HG02884 (cell line): ENCODE results near the gene DNAJB8.

Experiments used
- ATAC-seq: cut with Tn5 transposase; IDR thresholded peaks from one replicate; pipeline ENCODE4 v1.9.1; 2021; ENCODE audit warnings: mild to moderate bottlenecking, moderate library complexity; ENCODE audit not compliant: unreplicated experiment

Gene DNAJB8

DNA sequence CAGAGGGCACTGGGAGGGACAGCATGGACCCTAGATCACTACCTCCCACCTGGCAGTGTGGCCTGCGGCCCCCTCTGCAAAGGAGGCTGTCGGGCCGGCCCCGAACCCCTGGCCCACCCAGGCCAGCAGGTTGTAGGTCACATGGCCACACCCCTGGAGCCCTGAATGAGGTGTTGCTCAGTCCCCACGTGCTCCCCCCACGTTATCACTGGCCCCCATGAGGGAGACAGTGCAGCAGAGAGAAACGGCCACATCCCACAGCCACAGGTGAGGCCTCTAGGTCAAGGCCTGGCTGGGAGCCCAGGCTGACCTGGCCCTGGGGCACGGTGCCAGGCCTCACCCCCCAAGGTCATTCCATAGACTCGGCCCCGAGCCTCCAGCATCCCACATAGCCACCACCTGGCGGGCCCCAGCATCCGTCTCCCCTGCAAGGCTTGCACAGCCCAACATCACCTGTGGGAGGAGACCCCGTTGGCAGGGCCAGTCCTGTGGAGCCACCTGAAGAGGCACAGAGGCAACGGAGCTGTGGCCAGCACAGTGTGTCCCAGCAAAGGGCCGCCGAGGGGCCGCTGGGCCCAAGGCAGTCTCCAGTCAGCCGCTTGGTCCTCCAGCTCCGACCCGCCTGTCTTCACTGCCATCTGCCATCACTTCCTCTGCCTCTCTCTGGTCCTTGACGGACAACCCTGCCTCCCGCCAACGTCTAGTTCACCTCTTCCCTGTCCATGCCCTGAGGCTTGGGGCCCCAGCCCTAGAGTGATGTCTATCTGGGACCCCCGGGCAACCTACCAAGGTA, 53.1 kb downstream of the DNAJB8 start:
- no peak for ATAC-seq

DNA sequence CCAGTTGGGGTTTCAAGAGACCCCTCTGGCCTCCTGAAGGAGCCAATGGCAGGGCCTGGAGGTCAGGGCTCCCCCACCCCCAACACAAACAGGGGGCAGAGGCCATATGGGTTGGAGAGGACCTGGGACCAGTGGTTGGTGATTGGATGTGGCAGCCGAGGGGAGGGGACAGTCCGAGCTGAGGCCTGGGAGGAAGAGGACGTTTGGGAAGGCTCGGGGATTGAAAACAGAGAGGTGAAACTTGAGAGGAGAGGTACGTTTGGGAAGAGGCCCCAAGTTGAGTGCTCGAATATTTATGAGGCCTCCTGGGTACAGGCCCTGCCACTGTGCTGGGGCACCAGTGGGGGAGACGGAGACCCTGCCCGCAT, 53.7 kb downstream of the DNAJB8 start:
- ATAC-seq, result no peak
